Neural progenitor cell (in vitro differentiated cells): ENCODE results near the gene CHST12. TPM values are rescaled to one million over a fixed set of nuclear protein-coding genes. Genes with fewer than 3 reads are reported as not detected.
A peak's percentile ranks its signal among the peaks of the same experiment; 100 is the strongest.

Experiments
- DNase-seq: peaks from one replicate; pipeline ENCODE4 v3.0.0-alpha.2; 2016; ENCODE audit warnings: low spot score
- H2AFZ ChIP-seq: fragments of 200-600 bp; sonication (generic); replicated peaks from 2 replicates; pipeline ENCODE4 v1.6.1; 2016; ENCODE audit warnings: antibody characterized with exemption
- H3F3A ChIP-seq: fragments of 200-600 bp; sonication (generic); 2 replicates; pipeline ENCODE4 v1.6.1; 2016; ENCODE audit warnings: antibody characterized with exemption, low read depth
- H3K27ac ChIP-seq: fragments of 200-600 bp; sonication (generic); 2 replicates; pipeline ENCODE4 v1.5.1; 2016; ENCODE audit warnings: mild to moderate bottlenecking
- H3K27me3 ChIP-seq: fragments of 200-600 bp; sonication (generic); 2 replicates; pipeline ENCODE4 v1.6.1; 2016; ENCODE audit warnings: mild to moderate bottlenecking, moderate library complexity
- H3K36me3 ChIP-seq: fragments of 200-600 bp; sonication (generic); 2 replicates; pipeline ENCODE4 v1.5.1; 2016
- H3K4me1 ChIP-seq: fragments of 200-600 bp; sonication (generic); 2 replicates; pipeline ENCODE4 v1.6.1; 2016; ENCODE audit warnings: mixed run types
- H3K4me2 ChIP-seq: fragments of 200-600 bp; sonication (generic); 2 replicates; pipeline ENCODE4 v1.6.1; 2016
- H3K4me3 ChIP-seq: fragments of 200-600 bp; sonication (generic); 2 replicates; pipeline ENCODE4 v1.5.1; 2016
- H3K79me2 ChIP-seq: fragments of 200-600 bp; sonication (generic); 2 replicates; pipeline ENCODE4 v1.6.1; 2016; ENCODE audit warnings: low read depth
- H3K9ac ChIP-seq: fragments of 200-600 bp; sonication (generic); 2 replicates; pipeline ENCODE4 v1.6.1; 2016
- H3K9me3 ChIP-seq: fragments of 200-600 bp; sonication (generic); 2 replicates; pipeline ENCODE4 v1.5.1; 2016; ENCODE audit warnings: low read depth
- H4K20me1 ChIP-seq: fragments of 200-600 bp; sonication (generic); 2 replicates; pipeline ENCODE4 v1.6.1; 2016; ENCODE audit warnings: low read depth
- H3K27ac Mint-ChIP-seq: 3 replicates; pipeline ENCODE4 v1.8.0; 2021; ENCODE audit warnings: mixed read lengths
- H3K27me3 Mint-ChIP-seq: 2 replicates; pipeline ENCODE4 v1.8.0; 2022; ENCODE audit warnings: low read depth, mild to moderate bottlenecking, inconsistent platforms, moderate library complexity, mixed read lengths; ENCODE audit not compliant: insufficient read depth
- H3K36me3 Mint-ChIP-seq: 3 replicates; pipeline ENCODE4 v1.8.0; 2021; ENCODE audit warnings: mixed read lengths
- H3K4me1 Mint-ChIP-seq: 3 replicates; pipeline ENCODE4 v1.8.0; 2021; ENCODE audit warnings: mixed read lengths
- H3K4me3 Mint-ChIP-seq: 3 replicates; pipeline ENCODE4 v1.8.0; 2021; ENCODE audit warnings: mild to moderate bottlenecking, moderate library complexity, mixed read lengths
- H3K9me3 Mint-ChIP-seq: 3 replicates; pipeline ENCODE4 v1.8.0; 2020; ENCODE audit warnings: mixed read lengths
- EZH2 ChIP-seq: fragments of 200-600 bp; sonication (generic); IDR thresholded peaks from 2 replicates; pipeline ENCODE4 v1.6.1; 2017; ENCODE audit warnings: antibody characterized with exemption, mild to moderate bottlenecking, moderate library complexity
- EZH2phosphoT487 ChIP-seq: fragments of 200-600 bp; sonication (generic); IDR thresholded peaks from 2 replicates; pipeline ENCODE4 v1.6.1; 2017; ENCODE audit warnings: antibody characterized with exemption
- total RNA-seq: library from RNA; depleted of rRNA; stranded (reverse); fragments of >200 nt; gene quantifications from 2 replicates; pipeline ENCODE4 v1.2.3, GENCODE V29; 2015; ENCODE audit warnings: low replicate concordance
- TF ChIP-seq, protein P1 (sequence below): fragments of 200-600 bp; sonication (generic); IDR thresholded peaks from 2 replicates; pipeline ENCODE4 v1.5.1; 2017; ENCODE audit warnings: antibody characterized with exemption, mild to moderate bottlenecking

Gene CHST12
- total RNA-seq, 1 donor from 2014 or later = 0.43 TPM

DNA sequence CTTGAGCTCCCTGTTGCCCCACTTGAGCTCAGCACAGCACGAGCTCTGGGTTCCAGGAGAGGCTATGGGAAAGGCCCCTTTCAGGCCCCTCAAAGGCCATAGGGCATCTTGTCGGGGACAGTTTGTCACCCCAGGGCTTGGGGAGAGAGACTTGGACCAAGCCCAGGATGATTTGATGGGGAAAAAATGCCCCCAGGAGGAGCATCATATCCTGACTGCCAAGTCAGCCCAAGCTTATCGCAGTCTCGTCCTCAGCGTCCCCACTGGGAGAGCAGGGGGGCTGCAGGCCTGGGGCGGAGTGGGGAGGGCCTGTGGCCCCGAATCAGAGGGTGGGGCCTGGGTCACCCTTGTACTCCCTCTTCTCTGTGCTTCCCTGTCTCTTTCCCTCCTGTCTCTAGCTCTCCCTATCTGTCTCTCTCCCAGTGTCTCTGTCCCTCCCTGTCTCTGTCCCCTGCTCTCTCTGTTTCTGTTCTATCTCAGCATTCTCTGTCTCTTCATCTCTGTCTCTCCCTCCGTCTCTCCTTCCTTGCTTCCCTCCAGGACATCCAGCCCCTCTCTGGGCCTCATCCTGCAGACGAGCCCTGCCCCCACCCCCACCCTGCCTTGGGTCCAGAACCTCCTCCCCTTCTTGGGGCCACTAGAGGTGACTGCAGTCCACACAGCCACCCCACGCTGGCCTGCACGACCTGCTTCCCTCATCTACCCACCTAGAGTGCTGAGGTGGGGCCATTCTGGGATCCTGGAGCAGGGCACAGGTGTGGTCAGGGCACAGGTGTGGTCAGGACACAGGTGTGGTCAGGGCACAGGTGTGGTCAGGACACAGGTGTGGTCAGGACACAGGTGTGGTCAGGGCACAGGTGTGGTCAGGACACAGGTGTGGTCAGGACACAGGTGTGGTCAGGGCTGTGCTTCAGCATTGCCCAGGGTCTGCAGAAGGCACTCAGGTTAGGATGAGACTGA, 90.1 kb downstream of the CHST12 start:
- Histone ChIP-seq H3K4me1 (peaks cover 51% of the 10 kb centered on the region), H3K9ac (no peak overlapping the region), H3K27me3 (no peaks in the 10 kb centered on the region), H3K4me3 (no peak overlapping the region), H3K4me2 (no peak overlapping the region), H2AFZ (no peak overlapping the region), H3K9me3 (no peaks in the 10 kb centered on the region), H4K20me1 (no peaks in the 10 kb centered on the region), H3K27ac (no peak overlapping the region), H3F3A (peaks cover 38% of the 10 kb centered on the region), H3K79me2 (no peaks in the 10 kb centered on the region), H3K36me3 (no peaks in the 10 kb centered on the region)
- Mint-ChIP-seq H3K27ac (peak overlapping the region; percentile 73), H3K36me3 (no peaks in the 10 kb centered on the region), H3K9me3 (peaks cover 3% of the 10 kb centered on the region), H3K4me3 (no peak overlapping the region), H3K27me3 (peaks cover 22% of the 10 kb centered on the region), H3K4me1 (peaks cover 49% of the 10 kb centered on the region)
- TF ChIP-seq, protein P1, sequence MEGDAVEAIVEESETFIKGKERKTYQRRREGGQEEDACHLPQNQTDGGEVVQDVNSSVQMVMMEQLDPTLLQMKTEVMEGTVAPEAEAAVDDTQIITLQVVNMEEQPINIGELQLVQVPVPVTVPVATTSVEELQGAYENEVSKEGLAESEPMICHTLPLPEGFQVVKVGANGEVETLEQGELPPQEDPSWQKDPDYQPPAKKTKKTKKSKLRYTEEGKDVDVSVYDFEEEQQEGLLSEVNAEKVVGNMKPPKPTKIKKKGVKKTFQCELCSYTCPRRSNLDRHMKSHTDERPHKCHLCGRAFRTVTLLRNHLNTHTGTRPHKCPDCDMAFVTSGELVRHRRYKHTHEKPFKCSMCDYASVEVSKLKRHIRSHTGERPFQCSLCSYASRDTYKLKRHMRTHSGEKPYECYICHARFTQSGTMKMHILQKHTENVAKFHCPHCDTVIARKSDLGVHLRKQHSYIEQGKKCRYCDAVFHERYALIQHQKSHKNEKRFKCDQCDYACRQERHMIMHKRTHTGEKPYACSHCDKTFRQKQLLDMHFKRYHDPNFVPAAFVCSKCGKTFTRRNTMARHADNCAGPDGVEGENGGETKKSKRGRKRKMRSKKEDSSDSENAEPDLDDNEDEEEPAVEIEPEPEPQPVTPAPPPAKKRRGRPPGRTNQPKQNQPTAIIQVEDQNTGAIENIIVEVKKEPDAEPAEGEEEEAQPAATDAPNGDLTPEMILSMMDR = no peak
- TF ChIP-seq EZH2phosphoT487 = no peak
- no peak for TF ChIP-seq EZH2
- DNase-seq = no peak

DNA sequence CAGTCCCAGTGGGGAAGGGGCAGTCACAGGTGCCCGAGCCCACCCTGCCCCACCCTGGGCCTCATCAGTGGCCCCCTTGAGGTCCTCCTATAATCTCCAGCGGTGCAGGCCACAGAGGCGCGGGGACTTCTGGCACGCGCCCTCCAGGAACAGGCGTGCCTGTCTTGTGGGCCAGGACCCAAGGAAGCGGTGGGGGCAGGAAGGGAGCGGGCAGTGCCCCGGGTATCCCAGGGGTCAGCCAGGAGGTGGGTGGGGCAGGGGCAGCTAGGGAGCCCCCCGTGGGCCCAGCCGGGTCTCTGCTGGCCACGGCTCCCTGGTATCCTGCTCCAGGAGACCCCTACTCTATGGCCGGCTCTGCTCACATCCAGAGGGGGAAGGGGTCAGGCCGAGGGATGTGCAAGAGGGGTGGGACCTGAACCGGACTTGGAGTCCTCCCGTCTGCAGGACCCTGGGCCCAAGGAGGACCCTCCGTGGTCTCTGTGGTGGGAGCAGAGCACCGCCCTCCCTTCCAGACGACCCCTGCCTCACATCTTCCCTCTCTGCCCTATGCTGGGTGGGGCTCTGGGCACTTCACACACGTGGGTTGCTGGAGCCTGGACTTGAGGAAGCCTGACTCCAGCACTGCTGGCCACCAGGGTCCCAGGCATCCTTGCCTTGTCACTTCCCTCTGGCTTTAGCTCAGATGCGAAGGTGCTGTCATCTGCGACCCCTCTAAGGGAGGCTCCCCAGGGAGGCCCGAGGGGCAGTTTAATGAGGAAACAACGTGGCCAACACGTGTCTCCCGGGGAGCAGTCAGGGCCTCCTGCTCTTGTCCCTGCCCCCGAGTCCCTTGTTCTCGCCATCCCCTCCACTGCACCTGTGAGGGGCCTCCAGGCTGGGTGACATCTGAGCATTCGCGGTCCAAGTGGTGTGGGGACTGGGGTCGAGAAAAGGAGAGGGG, 91.0 kb downstream of the CHST12 start:
- Mint-ChIP-seq H3K4me3 (peak overlapping the region; percentile 66), H3K4me1 (peaks cover 51% of the 10 kb centered on the region), H3K36me3 (no peaks in the 10 kb centered on the region), H3K27me3 (peaks cover 26% of the 10 kb centered on the region), H3K9me3 (peaks cover 3% of the 10 kb centered on the region), H3K27ac (peak overlapping the region; percentile 87)
- H3K27ac ChIP-seq = peak overlapping the region; percentile 11
- H3K4me2 ChIP-seq = peak overlapping the region; percentile 70
- no peak overlapping the region for H3K9ac ChIP-seq
- peaks cover 48% of the 10 kb centered on the region for H3F3A ChIP-seq
- DNase-seq = no peak
- H2AFZ ChIP-seq = no peak overlapping the region
- H4K20me1 ChIP-seq = no peaks in the 10 kb centered on the region
- peaks cover 60% of the 10 kb centered on the region for H3K4me1 ChIP-seq
- no peak overlapping the region for H3K4me3 ChIP-seq
- TF ChIP-seq EZH2 (no peak), EZH2phosphoT487 (no peak)
- TF ChIP-seq, protein P1 = no peak
- H3K36me3 ChIP-seq = no peaks in the 10 kb centered on the region
- no peaks in the 10 kb centered on the region for H3K9me3 ChIP-seq
- no peaks in the 10 kb centered on the region for H3K79me2 ChIP-seq
- H3K27me3 ChIP-seq = no peaks in the 10 kb centered on the region

DNA sequence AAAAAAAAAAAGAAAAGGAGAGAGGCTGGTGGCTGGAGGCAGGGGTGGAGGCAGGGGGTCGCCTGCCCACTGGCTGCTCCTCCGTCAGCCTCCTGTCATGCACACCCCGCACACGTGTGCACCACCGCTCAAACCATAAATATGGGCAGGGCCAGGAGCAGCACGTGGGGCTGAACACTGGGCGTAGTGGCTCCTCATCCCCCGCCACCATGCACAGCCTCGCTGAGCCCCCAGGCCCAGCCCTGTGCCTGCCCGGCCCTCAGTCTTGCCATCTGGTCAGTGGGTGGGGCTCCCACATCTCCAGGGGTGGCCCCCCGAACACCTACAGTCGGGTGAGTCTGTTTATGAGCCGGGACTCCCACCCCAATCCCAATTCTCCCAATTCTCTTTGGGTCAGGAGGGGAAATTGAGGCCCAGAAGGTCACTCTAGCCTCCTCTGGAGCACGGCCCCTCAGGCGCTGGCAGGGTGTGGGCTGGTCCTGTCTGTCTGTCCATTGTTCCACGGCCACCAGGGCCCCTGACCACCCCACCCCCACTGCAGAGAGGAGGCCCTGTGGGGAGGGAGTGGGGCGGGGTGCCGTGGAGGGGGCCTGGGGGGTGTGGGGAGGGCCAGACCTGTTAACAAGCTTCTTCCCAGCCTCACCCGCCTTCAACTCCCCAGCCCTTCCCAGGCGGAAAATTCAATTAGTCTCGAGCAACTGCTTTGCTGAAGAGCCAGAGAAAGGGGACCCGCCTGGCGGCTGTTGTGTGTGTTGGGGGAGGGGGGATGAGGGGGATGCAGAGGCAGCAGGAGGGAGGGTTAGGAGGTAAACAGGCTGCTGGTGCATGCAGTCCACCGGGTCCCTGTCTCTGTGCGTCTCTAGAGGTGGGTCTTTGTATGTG, 92.2 kb downstream of the CHST12 start:
- DNase-seq = peak; percentile 96
- no peak overlapping the region for H3K9ac ChIP-seq
- peaks cover 26% of the 10 kb centered on the region for H3K27me3 Mint-ChIP-seq
- H3K79me2 ChIP-seq = no peaks in the 10 kb centered on the region
- peaks cover 59% of the 10 kb centered on the region for H3F3A ChIP-seq
- peaks cover 3% of the 10 kb centered on the region for H3K9me3 Mint-ChIP-seq
- peak overlapping the region; percentile 94 for H3K27ac Mint-ChIP-seq
- H3K9me3 ChIP-seq = no peaks in the 10 kb centered on the region
- H3K36me3 ChIP-seq = no peaks in the 10 kb centered on the region
- no peak for TF ChIP-seq EZH2phosphoT487
- TF ChIP-seq, protein P1 = no peak
- TF ChIP-seq EZH2 = no peak
- peaks cover 57% of the 10 kb centered on the region for H3K4me1 Mint-ChIP-seq
- peaks cover 70% of the 10 kb centered on the region for H3K4me1 ChIP-seq
- H3K4me2 ChIP-seq = peak overlapping the region; percentile 70
- peak overlapping the region; percentile 89 for H3K27ac ChIP-seq
- H4K20me1 ChIP-seq = no peaks in the 10 kb centered on the region
- H3K4me3 ChIP-seq = no peak overlapping the region
- no peak overlapping the region for H2AFZ ChIP-seq
- H3K36me3 Mint-ChIP-seq = no peaks in the 10 kb centered on the region
- H3K4me3 Mint-ChIP-seq = peak overlapping the region; percentile 66
- no peaks in the 10 kb centered on the region for H3K27me3 ChIP-seq
